Raji (cell line): ENCODE results near the gene OAT.

Experiments
- POLR2A ChIP-seq: IDR thresholded peaks from 2 replicates; pipeline ENCODE4 v1.6.1; 2011; ENCODE audit warnings: low read depth, low read length, control low read depth; ENCODE audit not compliant: insufficient read depth

Gene OAT

DNA sequence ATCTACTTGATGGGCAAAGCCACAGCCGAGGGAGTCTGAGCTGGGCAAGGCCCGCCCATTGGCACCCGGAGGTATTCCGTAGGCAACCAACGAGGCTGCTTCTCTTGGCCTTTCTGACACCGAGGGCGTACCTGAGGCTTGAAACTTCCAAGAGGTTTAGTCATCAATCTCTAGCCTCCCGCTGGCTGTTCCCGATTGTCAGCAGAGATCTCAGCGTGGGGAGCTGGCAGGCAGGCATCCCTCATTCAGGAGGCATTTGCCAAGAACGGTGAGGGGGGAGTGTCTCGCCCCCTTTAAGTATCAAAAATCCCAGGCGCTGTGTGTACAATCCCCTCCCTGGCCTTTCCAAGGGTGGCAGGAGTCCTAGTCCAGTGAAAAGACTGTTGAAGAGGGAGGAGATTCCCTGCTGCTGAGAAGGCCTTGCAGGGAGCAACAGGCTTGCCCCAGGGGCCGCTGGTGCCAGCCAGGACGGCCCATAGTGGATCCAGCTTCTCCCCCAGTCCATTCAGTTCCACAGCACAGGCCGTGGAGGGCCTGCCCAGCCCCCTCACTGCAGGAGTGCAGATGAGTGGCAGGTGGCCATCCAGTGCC lies 39.7 kb downstream of the OAT start:
- no peak for TF ChIP-seq POLR2A

- TF ChIP-seq POLR2A = no peak
These were observed 40.5 kb downstream of the OAT start for GRCh38 chr10:124378271-124378670.

GRCh38 chr10:124377101-124377500 lies 41.6 kb downstream of the OAT start:
- no peak for TF ChIP-seq POLR2A

DNA sequence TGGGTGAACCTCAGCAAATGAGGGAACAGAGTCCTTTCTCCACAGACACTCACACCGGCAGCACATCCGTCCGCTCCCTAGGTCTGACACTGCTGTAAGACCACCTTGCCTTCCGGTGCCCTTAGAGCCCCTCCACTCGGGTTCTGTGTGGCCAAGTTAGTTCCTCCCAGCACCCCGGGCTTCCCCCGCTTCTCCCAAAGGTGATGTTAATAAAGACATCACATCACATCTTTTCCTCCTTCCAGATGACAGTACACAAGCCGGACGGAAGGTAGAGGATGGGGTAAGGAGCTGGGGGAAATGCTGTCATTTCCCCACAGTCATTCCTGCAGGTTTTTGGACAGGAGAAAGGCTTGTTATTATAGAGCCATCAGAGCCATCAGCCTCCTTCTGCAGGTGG lies 42.3 kb downstream of the OAT start:
- TF ChIP-seq POLR2A = no peak

- no peak for TF ChIP-seq POLR2A
These were observed 43.0 kb downstream of the OAT start for GRCh38 chr10:124375691-124376090.

- TF ChIP-seq POLR2A = no peak
These were observed 43.4 kb downstream of the OAT start for GRCh38 chr10:124375353-124375614.

- TF ChIP-seq POLR2A = no peak
These were observed 44.0 kb downstream of the OAT start for GRCh38 chr10:124374535-124375352.

GRCh38 chr10:124372899-124373298 lies 45.8 kb downstream of the OAT start:
- TF ChIP-seq POLR2A = no peak

DNA sequence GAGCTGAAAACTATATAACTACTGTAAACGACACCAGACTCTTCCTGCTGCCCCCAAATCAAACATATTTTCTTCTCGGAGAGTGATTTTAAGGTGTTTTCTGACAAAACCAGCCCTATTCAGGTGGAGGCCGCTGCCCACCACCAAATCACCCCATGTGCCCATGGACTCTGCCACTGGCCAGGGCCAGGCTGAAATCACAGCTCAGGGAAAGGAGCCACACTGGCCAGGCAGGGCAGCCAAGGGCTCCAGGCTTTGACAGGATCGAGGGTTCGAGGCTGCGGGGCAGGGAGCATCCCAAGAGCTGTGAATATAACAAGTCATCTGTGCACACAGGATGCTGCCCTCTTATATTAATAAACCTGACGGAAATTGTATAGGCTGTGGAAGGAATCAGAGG lies 48.3 kb downstream of the OAT start:
- no peak for TF ChIP-seq POLR2A

GRCh38 chr10:124369986-124370385 lies 48.7 kb downstream of the OAT start:
- no peak for TF ChIP-seq POLR2A

GRCh38 chr10:124369066-124369465 lies 49.7 kb downstream of the OAT start:
- no peak for TF ChIP-seq POLR2A

DNA sequence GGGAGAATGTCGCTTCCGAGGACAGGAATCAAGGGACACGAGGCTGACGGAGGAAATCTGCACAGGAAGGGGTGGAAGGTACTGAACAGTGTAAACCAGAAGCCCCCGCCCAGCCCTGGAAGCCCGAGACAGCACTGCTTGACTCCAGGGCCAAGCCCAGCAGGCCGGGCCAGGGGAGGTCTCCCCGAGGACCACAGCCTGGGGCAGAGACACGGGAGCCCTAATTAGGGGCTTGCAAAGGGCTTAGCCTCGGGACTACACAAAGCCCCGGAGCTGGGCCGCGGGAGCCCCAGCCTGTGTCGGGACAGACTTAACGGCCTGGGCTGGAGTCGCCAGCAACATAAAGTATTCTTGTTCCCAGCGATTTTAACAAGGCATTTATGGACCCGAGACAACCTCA lies 50.8 kb downstream of the OAT start:
- no peak for TF ChIP-seq POLR2A

GRCh38 chr10:124367414-124367813 lies 51.3 kb downstream of the OAT start:
- TF ChIP-seq POLR2A = no peak

- no peak for TF ChIP-seq POLR2A
These were observed 51.9 kb downstream of the OAT start for GRCh38 chr10:124366825-124367224.

DNA sequence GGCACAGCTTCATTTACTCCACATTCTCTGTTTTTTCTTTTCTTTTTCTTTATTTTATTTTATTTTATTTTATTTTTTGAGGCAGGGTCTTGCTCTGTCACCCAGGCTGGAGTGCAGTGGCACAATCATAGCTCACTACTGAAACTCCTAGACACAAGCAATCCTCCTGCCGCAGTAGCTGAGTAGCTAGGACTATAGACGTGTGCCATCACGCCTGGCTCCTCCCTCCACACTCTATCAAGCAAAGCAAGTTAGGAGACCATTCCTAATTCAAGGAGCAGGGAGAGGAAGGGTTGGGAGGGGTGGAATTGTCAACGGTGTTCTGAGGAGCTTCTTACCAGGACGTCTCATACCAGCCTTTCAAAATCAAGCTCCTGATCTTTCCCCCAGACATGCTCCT lies 52.4 kb downstream of the OAT start:
- TF ChIP-seq POLR2A = no peak

DNA sequence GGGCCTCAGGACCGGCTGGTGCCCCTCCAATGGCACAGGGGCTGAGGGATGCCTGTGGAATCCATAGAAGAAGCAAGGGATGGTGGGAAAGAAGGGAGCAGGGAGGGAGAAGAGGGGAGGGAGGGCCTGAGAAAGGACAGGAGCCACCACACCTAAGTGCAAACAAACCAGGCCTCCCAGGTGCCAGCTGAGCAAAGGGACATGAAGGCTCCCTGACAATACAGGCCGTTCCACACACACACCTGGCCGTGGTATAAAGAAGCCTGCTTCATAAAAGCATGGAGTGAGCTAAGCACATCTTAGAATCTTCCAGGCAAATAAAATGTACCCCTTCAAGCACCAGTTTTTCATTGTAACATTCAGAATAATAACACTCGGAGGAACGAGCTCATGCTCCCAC lies 54.0 kb downstream of the OAT start:
- TF ChIP-seq POLR2A = no peak

DNA sequence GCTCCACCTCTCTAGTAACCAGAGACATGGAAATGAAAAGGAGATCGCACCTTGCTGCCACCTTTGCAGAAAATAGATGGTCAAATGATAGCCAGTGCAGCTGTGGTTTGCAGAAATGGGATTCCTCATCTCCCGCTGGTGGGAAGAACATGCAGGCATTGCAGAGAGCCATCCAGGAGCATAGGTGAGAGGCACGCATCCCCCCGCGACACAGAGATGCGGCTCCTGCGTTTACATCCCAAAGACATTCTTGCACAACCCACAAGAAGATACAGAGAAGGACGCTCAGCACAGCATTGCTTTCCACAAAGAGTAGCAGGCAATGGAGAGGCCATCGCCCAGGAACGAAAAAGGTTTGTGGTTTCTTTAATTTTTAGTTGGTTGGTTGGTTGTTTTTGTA lies 56.2 kb downstream of the OAT start:
- no peak for TF ChIP-seq POLR2A

GRCh38 chr10:124359336-124359832 lies 59.3 kb downstream of the OAT start:
- TF ChIP-seq POLR2A = no peak

GRCh38 chr10:124357561-124357885 lies 61.2 kb downstream of the OAT start:
- no peak for TF ChIP-seq POLR2A
